ENCODE measurements around the gene ASB7.
"Not testable (repeated sequence)": the region's sequence is repeated elsewhere in the genome, so short reads cannot be mapped to it uniquely, and the experiment has no call there.

- not testable (repeated sequence) for TF ChIP-seq POLR2A (IDR thresholded peaks at IDR 0.05); CTCF (IDR thresholded peaks at IDR 0.05 in 8 of 11, conservative IDR thresholded peaks at IDR 0.05 in 3 of 11)
Observed at GRCh38 chr15:100679151-100679550, 76.8 kb downstream of the ASB7 start.
